DMS 273 treated with DMSO at 0.1 percent for 48 hours (cell line): ENCODE data around the gene RBM47.
"Not testable (repeated sequence)": the region's sequence is repeated elsewhere in the genome, so short reads cannot be mapped to it uniquely, and the experiment has no call there.

ENCODE experiments used
- DNase-seq: peaks from one replicate; lab custom pipeline; 2025; lab: John Stamatoyannopoulos, UW

The RBM47 gene

GRCh38 chr4:40407468-40407867, 222.2 kb downstream of the RBM47 start:
- DNase-seq = not testable (repeated sequence)

DNA sequence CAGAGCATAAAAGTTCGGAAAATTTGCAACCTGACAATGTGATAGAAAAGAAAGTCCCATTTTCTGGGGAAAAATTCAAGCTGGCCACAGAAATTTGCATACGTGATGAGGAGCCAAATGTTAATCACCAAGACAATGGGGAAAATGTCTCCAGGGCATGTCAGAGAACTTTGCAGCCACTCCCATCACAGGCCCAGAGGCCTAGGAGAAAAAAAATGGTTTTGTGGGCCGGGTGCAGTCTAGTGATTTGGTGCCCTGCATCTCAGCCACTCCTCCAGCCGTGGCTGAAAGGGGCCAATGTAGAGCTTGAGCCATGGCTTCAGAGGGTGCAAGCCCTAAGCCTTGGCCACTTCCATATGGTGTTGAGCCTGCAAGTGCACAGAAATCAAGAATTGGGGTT, 223.3 kb downstream of the RBM47 start:
- no peak for DNase-seq

GRCh38 chr4:40405193-40405592, 224.5 kb downstream of the RBM47 start:
- DNase-seq = no peak

DNA sequence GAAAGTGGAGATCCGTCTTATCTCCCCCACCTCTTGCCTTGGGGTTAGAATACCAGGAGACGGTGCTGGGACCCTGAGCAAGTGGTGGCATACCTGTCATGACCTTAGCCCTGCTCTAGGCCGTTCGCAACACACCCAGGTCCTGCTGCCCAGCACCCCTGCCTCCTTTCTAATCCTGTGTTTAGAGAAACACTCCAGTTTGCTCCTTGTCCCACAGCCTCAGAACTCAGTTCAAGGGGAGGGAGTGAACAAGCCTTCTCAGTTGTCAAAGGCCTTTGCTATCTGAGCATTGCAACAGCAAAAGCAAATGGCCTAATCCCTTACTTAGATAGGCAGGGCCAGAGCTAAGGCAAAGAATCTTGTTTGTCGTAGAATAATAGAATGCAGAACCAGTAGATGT, 226.6 kb downstream of the RBM47 start:
- DNase-seq = no peak

- no peak for DNase-seq
These were observed 227.1 kb downstream of the RBM47 start for GRCh38 chr4:40402556-40402955.

GRCh38 chr4:40401631-40402030, 228.0 kb downstream of the RBM47 start:
- no peak for DNase-seq

GRCh38 chr4:40401096-40401495, 228.6 kb downstream of the RBM47 start:
- no peak for DNase-seq

DNA sequence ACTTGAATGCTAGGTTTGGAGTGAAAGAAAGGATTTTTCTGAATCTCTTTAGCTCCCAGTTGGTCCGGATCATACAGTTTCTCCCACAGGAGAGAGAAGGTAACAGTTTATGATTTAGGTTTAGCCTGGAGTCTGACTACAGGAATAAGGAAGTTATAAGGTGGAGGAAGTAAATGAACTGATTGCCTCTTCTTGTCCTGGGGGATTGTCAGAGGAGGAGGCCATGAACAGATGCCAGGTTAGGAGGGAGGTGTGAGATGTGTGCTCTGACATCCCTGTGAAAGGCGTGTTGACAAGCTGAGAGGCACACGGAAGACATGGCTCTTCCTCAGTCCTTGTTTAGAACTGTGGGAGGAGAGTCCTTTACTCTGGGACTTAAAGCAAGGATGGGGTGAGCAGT, 230.1 kb downstream of the RBM47 start:
- no peak for DNase-seq

- peak; percentile 38 for DNase-seq
These were observed 233.5 kb downstream of the RBM47 start for GRCh38 chr4:40395908-40396793.

DNA sequence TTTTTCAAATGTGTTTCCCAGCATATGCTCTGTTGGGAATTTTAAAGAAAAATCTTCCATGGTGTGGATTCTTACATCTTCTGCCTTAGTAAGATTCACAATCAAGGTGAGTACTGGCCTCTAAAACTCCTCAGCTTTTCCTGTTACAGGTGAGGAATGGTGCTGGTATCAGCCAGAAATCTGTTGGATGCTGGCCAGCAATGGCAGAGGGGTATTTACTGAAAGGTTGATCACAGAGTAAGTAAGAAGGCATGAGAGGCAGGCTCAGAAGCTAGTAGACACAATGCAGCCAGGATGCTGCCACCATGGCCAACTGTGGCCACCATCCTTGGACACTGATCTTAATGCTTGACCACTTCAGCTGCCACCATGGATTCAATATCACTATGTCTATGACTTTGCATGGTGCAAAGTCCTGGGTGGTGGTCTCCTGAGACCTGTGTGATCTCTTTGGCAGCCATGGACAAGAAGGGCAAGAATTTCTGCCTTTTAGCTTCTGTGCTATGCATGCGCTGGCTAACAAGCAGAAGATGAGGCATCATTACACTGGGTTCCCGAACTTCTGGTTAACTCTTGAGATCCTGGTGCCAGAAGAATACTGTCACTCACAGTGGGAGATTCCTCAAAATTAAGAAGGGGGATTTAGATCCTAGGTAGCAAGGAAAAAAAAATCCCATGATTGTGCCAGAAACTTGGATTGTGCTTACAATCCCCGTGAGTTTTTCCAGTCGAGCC, 234.3 kb downstream of the RBM47 start:
- no peak for DNase-seq

- DNase-seq = no peak
These were observed 235.4 kb downstream of the RBM47 start for GRCh38 chr4:40394236-40394635.

DNA sequence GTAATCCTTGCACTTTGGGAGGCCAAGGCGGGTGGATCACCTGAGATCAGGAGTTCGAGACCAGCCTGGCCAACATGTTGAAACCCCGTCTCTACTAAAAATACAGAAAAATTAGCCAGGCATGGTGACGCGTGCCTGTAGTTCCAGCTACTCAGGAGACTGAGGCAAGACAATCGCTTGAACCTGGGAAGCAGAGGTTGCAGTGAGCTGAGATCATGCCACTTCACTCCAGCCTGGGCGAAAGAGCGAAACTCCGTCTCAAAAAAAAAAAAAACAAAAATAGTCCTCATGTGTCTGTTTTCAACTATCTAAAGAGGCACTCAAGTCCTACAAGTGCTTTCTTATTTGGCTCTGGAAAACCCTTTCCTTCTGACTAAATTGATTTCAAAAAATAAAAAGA, 237.4 kb downstream of the RBM47 start:
- not testable (repeated sequence) for DNase-seq

- DNase-seq = no peak
These were observed 239.7 kb downstream of the RBM47 start for GRCh38 chr4:40389986-40390385.

- no peak for DNase-seq
These were observed 241.4 kb downstream of the RBM47 start for GRCh38 chr4:40388239-40388638.

GRCh38 chr4:40380647-40381046, 249.0 kb downstream of the RBM47 start:
- DNase-seq = no peak

- DNase-seq = no peak
These were observed 250.4 kb downstream of the RBM47 start for GRCh38 chr4:40379248-40379647.

DNA sequence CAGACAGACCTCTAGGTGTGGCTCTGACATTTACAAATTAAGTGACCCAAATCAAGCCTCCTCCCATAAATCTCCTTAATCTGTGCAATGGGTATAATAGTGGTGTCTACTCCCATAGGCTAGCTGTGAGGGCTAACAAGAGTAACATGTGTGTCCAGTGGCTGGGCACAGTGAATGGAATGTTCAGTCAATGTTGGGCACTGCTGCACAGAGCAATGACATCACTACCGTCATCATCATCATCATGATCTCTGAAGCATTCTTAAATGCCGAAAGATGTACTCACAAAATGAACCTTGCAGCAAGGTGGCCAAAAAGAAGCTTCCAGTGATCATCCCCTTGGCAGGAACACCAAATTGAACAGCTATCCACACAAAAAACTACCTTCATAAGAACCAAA, 251.0 kb downstream of the RBM47 start:
- DNase-seq = no peak

GRCh38 chr4:40377512-40378365, 251.9 kb downstream of the RBM47 start:
- DNase-seq = no peak

DNA sequence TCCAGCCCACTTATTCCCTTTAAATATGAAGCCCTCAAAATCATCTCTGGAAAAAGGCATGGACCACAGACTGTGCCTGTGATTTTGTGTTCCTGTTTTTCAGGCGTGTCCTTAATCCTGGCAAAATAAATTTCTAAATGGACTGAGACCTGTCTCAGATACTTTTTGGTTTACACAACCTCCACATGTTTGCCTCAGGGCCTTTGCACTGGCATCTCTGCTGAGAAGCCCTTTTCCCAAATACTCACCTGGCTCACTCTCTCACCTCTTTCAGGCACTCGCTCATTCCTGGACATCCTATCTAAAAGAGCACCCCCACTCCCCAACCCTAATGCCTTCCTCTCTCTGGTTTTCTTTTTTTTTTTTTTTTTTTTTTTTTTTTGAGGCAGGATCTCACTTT, 254.0 kb downstream of the RBM47 start:
- no peak for DNase-seq

DNA sequence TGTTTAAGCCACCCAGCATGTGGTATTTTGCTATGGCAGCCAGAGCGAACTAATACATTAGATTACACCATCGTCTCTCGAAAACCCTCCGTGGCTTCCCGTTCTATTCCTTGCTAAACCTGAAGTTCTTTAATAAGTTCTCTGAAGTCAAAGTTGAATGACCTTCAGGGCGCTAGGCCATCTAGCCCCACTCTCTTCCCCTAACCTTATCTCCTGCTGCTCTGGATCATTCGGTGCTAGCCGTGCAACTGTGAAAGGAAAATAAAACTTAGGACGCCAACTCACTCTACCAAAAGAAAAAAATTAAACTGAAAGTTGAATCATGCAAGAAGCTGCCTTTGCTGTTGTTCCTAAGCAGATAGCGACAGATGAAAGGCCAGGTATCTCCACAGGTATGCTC, 254.6 kb downstream of the RBM47 start:
- DNase-seq = no peak

- no peak for DNase-seq
These were observed 256.0 kb downstream of the RBM47 start for GRCh38 chr4:40373636-40374035.
